ENCODE measurements around the gene ST6GALNAC2. TPM values are rescaled to one million over a fixed set of nuclear protein-coding genes. Genes with fewer than 3 reads are reported as not detected.

ST6GALNAC2 gene
- total and polyA plus RNA-seq, 12 donors = 1.5 to 8.4 (median 5.7) TPM

GRCh38 chr17:76581515-76581914 lies 4.1 kb downstream of the ST6GALNAC2 start:
- 88 to 91% methylated on average over 5 of the region's 5 CpGs for WGBS, 2 donors
- DNase-seq (no peak), ATAC-seq (no peak)
- Histone ChIP-seq H3K27ac (no peak overlapping the region), H3K4me1 (peaks cover 0 to 22% (median 16%) of the 10 kb centered on the region in 9 donors), H3K36me3 (no peaks in the 10 kb centered on the region), H3K9me3 (no peaks in the 10 kb centered on the region), H3K27me3 (peaks cover 0 to 26% (median 0%) of the 10 kb centered on the region in 7 donors), H3K4me3 (no peak overlapping the region)
- TF ChIP-seq CTCF (IDR thresholded peaks at IDR 0.05) = no peak
- intact Hi-C loops (cut with DNase I) = no loop called here

- no peak overlapping the region for H3K27ac ChIP-seq
- WGBS, 2 donors = 93 to 100% methylated on average over 2 of the region's 2 CpGs
- no peak for TF ChIP-seq CTCF (IDR thresholded peaks at IDR 0.05)
- H3K27me3 ChIP-seq = peaks cover 0 to 4% (median 0%) of the 10 kb centered on the region in 7 donors
- no peaks in the 10 kb centered on the region for H3K9me3 ChIP-seq
- intact Hi-C loops (cut with DNase I) = no loop called here
- no peak overlapping the region for H3K4me3 ChIP-seq
- no peak for DNase-seq
- peaks cover 0 to 5% (median 0%) of the 10 kb centered on the region in 9 donors for H3K4me1 ChIP-seq
- ATAC-seq = no peak
- H3K36me3 ChIP-seq = no peaks in the 10 kb centered on the region
Observed at GRCh38 chr17:76579281-76579680, 6.4 kb downstream of the ST6GALNAC2 start.

- no peak for TF ChIP-seq CTCF (IDR thresholded peaks at IDR 0.05)
- ATAC-seq (no peak), DNase-seq (no peak)
- Histone ChIP-seq H3K27ac (no peak overlapping the region), H3K4me3 (no peak overlapping the region), H3K27me3 (no peaks in the 10 kb centered on the region), H3K9me3 (no peaks in the 10 kb centered on the region), H3K36me3 (no peaks in the 10 kb centered on the region), H3K4me1 (peaks cover 0 to 5% (median 0%) of the 10 kb centered on the region in 9 donors)
- WGBS, 2 donors = 81 to 88% methylated on average over 5 of the region's 5 CpGs
- intact Hi-C loops (cut with DNase I) = no loop called here
Observed at GRCh38 chr17:76578376-76578775, 7.3 kb downstream of the ST6GALNAC2 start.

- DNase-seq (no peak), ATAC-seq (no peak)
- Histone ChIP-seq H3K27ac (no peak overlapping the region), H3K36me3 (no peaks in the 10 kb centered on the region), H3K27me3 (no peaks in the 10 kb centered on the region), H3K4me1 (peaks cover 0 to 5% (median 0%) of the 10 kb centered on the region in 9 donors), H3K4me3 (no peak overlapping the region), H3K9me3 (no peaks in the 10 kb centered on the region)
- no peak for TF ChIP-seq CTCF (IDR thresholded peaks at IDR 0.05)
- intact Hi-C loops (cut with DNase I) = no loop called here
- 94 to 99% methylated on average over 7 of the region's 7 CpGs for WGBS, 2 donors
Observed at GRCh38 chr17:76577876-76578275, 7.8 kb downstream of the ST6GALNAC2 start.
